NCI-H146 treated with DMSO at 0.1 percent for 48 hours (cell line): ENCODE measurements around the gene DDT.
"Not testable (repeated sequence)": the region's sequence is repeated elsewhere in the genome, so short reads cannot be mapped to it uniquely, and the experiment has no call there.

Experiments used
- DNase-seq: peaks from one replicate; lab custom pipeline; 2025; ENCODE audit not compliant: unreplicated experiment; lab: John Stamatoyannopoulos, UW

The DDT gene

GRCh38 chr22:23993080-23993479 lies 18.8 kb upstream of the DDT start:
- not testable (repeated sequence) for DNase-seq

- not testable (repeated sequence) for DNase-seq
These were observed 15.5 kb upstream of the DDT start for GRCh38 chr22:23989583-23990244.

DNA sequence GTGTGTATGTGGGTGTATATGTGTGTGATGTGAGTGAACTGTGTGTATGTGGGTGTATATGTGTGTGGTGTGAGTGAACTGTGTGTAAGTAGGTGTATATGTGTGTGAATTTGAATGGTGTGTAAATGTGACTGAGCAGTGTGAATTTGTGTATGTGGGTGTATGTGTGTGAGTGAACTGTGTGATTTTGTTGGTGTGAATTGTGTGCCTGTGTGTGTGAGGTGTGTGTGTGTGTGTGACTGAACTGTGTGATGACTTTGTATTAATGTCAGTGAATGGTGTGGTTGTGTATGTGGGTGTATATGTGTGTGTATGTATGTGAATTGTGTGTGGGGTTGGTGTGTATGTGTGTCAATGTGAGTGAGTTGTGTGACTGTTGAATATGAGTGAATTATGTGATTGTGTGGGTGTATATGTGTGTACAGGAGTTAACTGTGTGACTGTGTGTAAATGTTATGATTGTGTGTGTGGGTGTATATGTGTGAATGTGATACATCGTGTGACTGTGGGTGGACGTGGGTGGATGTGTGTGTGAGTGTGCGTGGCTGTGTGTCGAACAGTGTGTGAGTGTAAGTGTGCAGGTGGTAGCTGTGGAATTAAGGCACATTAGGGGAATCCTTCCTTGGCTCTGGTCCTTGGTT lies 12.4 kb upstream of the DDT start:
- not testable (repeated sequence) for DNase-seq

- not testable (repeated sequence) for DNase-seq
These were observed 11.8 kb upstream of the DDT start for GRCh38 chr22:23986089-23986488.

GRCh38 chr22:23984430-23984829 lies 10.2 kb upstream of the DDT start:
- no peak for DNase-seq

DNA sequence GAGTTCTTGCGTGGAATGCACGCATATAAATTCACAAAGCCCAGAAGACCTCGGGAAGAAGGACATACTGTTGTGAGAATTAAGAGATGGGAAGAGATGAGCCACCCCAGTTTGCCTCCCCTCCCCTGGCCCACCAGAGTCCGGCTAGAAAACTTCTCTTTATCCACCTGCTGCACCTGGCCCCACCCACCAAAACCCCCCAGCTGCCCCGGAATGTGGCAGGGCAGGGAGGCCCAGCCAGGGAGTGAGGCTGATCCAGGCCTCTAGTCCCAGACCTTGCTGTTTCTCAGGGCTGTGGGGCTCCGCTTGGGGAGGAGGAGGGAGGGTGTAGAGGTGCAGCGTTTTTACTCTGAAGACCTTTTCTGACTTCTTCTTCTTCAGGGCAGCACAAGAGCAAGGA lies 6.3 kb upstream of the DDT start:
- DNase-seq: not testable (repeated sequence)

DNA sequence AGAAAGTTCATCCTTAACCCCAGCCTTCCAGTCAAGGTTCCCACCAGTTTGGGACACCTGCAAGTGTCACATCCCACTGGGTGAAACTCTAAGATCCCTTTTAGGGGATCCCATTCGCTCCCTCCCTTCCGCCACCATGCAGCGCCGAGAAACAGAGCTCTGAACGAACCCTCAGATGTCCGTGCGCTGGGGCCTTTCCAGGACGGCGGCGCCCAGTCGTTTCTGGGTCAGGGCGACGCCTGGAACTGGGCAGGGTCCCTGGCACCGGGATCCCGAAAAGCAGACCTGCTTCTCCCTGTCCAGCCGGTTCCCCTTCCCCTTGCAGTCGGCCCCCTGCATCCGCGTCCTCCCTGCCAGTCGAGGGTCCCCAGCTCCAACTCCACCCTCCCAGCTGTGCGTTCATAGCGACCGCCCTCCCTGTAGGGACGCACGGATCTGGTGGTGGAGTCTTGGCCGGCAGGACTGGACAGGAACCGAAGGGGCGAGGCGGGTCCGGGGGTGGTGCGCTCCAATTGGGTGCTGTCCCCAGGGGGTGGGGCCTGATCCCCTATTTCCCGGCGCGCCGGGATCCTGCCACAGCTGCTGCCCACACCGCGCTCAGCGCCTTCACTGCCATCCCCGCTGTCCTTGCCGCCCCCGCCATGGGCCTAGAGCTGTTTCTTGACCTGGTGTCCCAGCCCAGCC lies 5.5 kb upstream of the DDT start, which contains the start of gene GSTT2:
Gene GSTT2, plus strand, starts transcription at position 578 of the 684 bp plus-strand sequence.
- DNase-seq: not testable (repeated sequence)

DNA sequence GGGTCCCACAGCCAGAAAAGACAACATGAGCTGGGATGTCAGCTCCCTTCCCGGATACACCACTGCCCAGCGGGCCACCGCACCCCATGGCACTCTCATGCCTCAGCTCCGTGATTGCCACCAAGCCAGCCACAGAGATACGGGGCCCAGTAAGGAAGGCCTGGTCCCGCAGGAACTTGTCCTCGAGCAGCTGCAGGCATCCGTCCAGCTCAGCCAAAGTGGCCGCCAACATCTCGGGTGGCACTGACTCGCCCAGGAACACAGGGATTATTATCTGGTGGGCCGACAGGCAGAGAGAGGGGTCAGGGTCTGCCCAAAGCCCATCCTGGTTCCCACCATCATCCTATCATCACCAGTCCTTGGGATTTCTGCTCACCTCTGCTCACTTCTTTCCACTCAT lies 3.1 kb upstream of the DDT start:
- DNase-seq: not testable (repeated sequence)

DNA sequence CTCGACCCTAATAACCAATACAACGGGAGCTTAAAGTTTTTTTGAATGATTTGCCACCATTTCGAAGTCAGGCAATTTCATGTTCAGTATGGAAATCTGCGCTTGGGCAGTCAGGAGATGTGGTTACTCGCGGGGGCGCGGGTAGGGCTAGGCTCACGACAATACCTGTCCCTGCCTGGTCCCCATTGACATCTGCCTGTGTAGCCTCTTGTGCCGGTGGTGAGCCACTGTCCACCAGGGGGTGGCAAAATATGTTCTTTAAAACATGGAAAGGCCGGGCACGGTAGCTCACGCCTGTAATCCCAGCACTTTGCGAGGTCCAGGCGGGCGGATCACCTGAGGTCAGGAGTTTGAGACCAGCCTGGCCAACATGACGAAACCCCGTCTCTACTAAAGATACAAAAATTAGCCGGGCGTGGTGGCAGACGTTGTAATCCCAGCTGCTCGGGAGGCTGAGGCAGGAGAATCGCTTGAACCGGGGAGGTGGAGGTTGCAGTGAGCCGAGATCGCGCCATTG lies 653 bp upstream of the DDT start:
- DNase-seq: not testable (repeated sequence)

DNA sequence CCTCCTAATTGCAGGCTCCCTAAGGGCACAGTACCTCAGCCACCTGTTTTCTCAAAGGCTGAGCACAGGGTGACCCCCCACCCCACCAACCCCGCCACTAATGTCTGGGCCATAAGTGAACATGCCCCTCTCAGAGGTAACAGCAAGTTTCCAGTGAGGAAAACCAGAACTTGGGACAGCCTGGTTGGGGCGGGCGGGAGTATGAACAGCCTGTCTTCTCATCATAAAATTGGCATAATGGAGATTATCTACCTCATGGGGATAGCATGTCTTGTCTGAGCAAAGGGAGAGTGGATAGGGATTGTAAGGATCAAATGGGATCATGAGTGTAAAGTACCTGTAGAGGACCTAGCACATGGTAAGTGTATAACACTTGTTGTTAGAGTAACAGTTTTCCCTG lies 2.3 kb downstream of the DDT start:
- not testable (repeated sequence) for DNase-seq

DNA sequence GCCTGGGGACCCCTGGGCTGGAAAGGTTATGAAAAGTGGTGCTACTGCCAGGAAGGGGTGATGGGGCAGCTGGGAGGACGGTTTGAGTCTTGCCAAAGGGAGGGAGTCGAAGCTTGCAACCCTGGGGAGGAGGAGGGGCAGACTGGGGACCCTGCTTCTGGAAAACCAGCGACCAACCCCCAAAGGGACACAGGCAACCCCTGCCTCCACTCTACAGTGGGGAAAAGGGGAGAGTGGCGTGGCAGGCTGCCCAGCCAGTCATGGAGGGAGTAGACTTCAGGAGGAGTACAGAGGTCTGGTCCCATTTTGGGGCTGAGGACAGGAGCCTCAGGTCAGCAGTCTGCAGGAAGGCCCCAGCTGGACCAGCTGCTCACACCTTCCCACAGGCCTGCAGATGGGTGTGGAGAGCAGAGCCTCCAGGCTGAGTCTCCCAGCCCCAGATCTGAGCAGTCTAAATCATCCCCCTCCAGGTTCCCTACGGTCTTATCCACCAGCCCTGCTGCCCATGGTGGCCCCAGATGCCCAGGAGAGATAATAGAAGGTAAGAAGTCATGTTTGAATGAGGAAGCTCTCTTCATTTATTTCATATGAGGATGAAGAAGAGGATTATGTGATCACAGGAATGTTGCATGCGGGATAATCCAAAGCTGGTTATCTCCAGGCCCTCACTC lies 3.3 kb downstream of the DDT start:
- no peak for DNase-seq

DNA sequence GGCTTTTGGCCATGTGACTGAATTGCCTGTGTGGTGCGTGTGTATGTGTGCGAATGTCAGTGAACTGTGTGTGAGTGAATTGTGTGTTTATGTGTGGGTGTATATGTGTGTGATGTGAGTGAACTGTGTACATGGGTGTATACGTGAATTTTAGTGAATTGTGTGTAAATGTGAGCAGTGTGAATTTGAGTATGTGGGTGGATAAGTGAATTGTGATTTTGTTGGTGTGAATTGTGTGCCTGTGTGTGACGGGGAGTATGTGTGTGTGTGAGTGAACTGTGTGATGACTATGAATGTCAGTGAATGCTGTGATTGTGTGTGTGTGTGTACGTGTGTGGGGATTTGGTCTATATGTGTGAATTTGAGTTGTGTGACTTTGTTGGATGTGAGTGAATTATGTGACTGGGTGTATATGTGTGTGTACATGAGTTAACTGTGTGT lies 4.0 kb downstream of the DDT start:
- DNase-seq: no peak

DNA sequence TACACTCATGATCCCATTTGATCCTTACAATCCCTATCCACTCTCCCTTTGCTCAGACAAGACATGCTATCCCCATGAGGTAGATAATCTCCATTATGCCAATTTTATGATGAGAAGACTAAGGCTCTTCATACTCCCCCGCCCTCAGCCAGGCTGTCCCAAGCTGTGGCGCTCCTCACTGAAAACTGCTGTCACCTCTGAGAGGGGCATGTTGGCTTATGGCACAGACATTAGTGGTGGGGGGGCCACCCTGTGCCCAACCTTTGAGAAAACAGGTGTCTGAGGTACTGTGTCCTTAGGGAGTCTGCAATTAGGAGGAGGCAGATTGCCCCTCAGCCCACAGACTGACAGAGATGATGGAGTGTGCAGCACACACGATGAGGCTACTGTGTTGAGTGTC lies 5.2 kb downstream of the DDT start:
- DNase-seq: no peak

DNA sequence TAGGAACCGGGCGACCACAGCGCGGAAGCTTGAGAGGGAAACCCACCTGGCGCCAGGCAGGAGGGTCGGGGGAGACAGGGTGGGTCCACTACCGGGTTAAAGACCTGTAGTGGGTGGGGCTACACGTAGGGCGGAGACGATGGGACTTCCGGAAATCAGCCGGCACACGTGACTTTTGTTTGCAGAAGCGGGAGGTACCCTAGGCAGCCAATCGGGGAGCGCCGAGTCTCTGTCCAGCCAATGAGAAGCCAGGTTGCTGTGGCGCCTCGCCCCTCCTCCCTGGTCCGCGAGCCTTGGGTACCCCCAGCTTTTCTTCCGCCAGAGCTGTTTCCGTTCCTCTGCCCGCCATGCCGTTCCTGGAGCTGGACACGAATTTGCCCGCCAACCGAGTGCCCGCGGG lies 7.7 kb downstream of the DDT start, which contains the start of gene DDTL:
Gene DDTL, plus strand, starts transcription at position 321 of the 400 bp plus-strand sequence. Its CDS starts 27 bp downstream, at position 348.
- not testable (repeated sequence) for DNase-seq

DNA sequence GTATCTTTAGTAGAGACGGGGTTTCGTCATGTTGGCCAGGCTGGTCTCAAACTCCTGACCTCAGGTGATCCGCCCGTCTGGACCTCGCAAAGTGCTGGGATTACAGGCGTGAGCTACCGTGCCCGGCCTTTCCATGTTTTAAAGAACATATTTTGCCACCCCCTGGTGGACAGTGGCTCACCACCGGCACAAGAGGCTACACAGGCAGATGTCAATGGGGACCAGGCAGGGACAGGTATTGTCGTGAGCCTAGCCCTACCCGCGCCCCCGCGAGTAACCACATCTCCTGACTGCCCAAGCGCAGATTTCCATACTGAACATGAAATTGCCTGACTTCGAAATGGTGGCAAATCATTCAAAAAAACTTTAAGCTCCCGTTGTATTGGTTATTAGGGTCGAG lies 8.1 kb downstream of the DDT start:
- DNase-seq: not testable (repeated sequence)

- not testable (repeated sequence) for DNase-seq
These were observed 13.0 kb downstream of the DDT start, which contains the start of gene GSTT2B for GRCh38 chr22:23961084-23961771. GSTT2B (minus strand) TSS chr22:23961195; CDS start chr22:23961131, 64 bp downstream.

GRCh38 chr22:23956301-23956900 lies 17.8 kb downstream of the DDT start:
- not testable (repeated sequence) for DNase-seq

GRCh38 chr22:23955886-23956285 lies 18.4 kb downstream of the DDT start:
- DNase-seq: not testable (repeated sequence)

DNA sequence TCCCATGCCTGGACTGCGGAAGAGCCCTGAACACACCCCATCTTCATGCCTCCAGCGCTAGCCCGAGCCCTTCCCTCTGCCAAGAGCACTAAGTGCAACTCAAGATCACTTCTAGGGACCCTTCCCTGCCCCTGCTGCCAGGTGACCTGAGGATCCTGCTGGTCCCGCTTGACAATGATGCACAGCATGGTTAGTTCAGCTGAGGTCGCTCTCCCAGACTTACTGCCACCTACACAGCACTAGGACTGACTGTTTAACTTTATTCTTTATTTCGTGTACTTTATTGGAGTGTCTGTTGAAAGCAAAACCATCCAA lies 19.3 kb downstream of the DDT start:
- DNase-seq: not testable (repeated sequence)
